HG02571 (cell line): Measurements from ENCODE around the gene CATSPERE.
"Not testable (repeated sequence)": the region's sequence is repeated elsewhere in the genome, so short reads cannot be mapped to it uniquely, and the experiment has no call there.

Experiments
- ATAC-seq: cut with Tn5 transposase; IDR thresholded peaks from one replicate; pipeline ENCODE4 v1.9.1; 2021; ENCODE audit warnings: mild to moderate bottlenecking, moderate library complexity; ENCODE audit not compliant: unreplicated experiment

Gene CATSPERE

DNA sequence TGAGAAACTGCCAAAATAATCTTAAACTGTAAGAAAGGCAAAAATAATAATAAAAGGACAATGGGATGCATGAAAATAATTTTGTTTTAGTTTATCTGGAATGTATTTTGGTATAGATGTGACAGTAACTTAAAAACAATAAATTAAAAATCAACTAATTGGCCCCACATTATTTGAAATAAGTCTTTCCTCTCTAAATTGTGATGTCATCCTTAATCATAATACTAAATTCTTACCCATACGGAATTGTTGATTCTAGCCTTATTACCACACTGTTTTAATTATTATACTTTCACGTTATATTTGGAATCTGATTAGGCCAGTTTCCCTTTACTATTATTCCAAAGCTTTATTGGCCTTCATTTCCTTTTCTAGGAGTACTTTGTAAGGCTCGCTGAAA lies 199.5 kb downstream of the CATSPERE start:
- ATAC-seq = no peak

DNA sequence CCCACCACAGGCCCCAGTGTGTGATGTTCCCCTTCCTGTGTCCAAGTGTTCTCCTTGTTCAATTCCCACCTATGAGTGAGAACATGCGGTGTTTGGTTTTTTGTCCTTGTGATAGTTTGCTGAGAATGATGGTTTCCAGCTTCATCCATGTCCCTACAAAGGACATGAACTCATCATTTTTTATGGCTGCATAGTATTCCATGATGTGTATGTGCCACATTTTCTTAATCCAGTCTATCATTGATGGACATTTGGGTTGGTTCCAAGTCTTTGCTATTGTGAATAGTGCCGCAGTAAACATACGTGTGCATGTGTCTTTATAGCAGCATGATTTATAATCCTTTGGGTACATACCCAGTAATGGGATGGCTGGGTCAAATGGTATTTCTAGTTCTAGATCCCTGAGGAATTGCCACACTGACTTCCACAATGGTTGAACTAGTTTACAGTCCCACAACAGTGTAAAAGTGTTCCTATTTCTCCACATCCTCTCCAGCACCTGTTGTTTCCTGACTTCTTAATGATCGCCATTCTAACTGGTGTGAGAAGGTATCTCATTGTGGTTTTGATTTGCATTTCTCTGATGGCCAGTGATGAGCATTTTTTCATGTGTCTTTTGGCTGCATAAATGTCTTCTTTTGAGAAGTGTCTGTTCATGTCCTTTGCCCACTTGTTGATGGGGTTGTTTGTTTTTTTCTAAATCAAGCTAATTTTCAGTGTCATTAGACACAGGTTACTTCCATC lies 200.7 kb downstream of the CATSPERE start:
- ATAC-seq = not testable (repeated sequence)

DNA sequence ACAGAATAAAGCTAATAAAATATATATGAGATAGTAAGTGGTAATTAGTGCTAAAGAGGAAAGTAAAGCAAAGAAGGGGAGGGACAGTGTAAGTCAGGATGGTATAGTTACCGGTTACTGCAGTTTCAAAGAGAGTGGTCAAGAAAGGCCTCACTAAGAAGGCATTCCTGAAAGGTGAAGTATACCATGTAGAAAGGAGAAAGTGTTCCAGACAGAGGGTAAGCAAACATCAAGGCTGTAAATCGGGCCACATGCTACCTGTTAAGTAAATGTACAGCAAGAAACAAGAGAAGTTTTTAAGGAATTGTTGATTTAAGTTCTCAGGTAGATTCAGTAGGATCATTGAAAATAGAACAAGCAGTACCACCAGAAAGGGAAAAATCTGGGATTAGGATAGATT lies 201.5 kb downstream of the CATSPERE start:
- no peak for ATAC-seq

DNA sequence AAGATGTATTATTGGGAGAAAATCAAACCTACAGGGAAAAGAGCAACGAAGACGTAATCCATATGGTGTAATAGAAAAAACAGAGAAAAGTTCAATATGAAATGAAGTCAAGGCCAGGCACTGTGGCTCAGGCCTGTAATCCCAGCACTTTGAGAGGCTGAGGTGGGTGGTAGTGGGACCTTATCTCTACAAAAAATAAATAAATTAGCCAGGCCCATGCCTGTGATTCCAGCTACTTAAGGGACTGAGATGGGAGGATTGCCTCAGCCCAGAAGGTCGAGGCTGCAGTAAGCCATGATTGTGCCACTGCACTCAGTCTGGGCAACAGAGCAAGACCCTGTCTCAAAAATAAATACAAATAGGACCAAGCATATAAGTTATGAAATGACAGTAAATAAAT lies 203.3 kb downstream of the CATSPERE start:
- ATAC-seq = no peak

DNA sequence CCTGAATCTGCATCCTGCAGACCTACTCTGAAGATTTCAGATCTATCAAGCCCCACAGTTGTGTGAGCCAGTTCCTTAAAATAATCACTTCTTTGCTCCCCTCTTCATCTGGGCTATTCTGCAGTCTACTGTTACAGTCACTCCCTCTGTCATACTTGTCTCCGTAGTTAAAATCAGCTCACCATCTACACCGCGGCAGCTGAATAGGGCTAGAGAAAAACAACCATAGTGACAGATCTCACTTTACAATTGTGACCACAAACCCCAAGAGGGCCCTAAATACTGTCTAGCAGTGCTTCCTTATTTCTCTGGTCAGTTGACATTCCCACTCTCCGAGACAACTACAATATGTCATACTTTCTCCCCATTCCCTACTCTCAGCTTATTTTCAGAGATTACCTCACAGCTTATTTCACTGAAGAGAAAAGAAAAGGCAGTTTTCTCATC lies 204.7 kb downstream of the CATSPERE start:
- no peak for ATAC-seq

DNA sequence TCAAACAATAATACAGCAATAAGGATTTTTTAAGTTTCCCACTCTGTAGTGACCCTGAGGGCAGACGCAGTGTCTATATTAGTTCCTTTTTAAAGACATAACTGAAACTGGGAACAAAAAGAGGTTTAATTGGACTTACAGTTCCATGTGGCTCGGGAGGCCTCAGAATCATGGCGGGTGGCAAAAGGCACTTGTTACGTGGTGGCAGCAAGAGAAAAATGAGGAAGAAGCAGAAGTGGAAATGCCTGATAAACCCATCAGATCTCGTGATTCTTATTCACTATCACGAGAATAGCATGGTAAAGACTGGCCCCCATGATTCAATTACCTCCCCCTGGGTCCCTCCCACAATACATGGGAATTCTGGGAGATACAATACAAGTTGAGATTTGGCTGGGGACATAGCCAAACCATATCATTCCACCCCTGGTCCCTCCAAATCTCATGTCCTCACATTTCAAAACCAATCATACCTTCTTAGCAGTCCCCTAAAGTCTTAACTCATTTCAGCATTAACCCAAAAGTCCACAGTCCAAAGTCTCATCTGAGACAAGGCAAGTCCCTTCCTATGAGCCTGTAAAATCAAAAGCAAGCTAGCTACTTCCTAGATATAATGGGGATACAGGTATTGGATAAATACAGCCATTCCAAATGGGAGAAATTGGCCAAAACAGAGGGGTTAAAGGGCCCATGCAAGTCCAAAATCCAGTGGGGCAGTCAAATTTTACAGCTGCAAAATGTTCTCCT lies 205.8 kb downstream of the CATSPERE start:
- ATAC-seq = not testable (repeated sequence)

DNA sequence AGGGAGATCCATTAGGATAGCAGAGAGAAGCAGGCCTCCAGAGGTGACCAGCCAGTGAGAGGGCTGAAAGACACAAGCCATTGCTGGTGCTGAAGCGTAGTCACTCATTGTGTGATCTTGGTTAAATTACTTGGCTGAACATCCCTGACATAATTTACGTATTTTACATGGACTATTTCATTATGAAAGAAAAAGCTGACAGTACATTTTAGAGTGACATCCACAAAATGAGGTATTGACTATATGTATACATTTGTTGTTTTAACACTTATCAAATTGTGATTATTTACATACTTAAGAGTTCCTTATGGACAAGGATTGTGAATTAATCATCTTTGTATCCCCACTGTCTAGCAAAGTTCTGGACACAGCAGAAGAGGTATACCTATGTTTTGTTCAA lies 206.7 kb downstream of the CATSPERE start:
- no peak for ATAC-seq

DNA sequence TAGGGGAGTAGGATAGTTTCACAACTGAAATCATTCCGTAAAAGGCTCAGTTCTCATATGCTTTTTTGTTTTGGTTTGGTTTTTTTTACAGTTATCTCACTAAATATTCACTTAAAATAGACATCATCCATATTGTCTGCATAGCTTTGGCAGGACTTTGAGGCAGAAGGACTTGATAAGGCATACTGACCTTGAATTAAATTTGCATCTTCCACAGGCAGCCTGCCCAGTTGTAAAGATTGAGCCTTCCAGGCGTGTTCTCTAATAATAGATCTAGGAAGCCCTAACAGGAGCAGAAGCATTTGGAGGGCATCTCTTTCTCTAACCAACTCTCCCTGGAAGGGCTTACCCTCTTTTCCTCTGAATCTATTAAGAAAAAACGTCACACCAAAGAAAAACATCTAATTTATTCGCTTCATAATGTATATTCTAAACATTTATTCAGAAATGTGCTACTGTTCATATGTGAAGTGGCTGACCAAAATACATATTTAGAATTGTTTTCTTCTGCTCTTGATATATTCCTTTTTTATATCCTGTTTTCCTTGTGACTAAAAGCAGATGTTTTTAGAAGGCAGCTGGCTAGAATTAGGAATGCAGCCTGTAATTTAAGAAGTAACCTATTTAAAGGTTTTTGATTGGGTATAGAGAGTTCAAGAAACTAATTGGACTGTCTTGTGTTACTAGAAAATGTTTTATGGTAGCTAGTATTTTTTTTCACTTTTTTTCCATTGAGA lies 212.0 kb downstream of the CATSPERE start:
- ATAC-seq = no peak

DNA sequence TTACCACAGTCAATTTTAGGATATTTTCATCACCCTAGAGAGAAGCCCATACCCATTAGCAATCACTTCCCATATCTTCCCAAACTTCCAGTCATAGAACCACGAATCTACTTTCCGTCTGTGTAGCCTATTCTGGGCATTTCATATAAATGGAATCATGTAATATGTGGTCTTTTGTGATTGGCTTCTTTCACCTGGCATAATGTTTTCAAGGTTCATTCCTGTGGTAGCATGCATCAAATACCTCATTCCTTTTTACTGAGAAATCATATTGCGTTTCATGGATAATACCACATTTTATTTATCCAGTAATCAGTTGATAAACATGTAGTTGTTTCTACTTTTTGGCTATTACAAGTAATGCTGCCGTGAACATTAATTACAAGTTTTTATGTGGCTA lies 213.4 kb downstream of the CATSPERE start:
- no peak for ATAC-seq

DNA sequence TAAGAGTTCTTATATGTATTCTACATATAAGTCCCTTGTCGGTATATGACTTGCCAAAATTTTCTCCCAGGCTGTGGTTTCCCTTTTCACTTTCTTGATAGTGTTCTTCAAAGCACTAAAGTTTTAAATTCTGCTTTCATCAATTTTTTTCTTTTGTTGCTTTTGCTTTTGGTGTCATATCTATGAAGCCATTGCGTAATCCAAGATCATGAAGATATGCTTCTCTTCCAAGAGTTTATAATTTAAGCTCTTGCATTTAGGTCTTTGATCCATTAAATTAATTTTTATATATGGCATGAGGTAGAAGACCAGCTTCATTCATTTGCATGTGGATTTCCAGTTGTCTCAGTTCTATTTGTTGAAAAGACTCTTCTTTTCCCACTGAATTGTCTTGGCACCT lies 214.1 kb downstream of the CATSPERE start:
- ATAC-seq = no peak

DNA sequence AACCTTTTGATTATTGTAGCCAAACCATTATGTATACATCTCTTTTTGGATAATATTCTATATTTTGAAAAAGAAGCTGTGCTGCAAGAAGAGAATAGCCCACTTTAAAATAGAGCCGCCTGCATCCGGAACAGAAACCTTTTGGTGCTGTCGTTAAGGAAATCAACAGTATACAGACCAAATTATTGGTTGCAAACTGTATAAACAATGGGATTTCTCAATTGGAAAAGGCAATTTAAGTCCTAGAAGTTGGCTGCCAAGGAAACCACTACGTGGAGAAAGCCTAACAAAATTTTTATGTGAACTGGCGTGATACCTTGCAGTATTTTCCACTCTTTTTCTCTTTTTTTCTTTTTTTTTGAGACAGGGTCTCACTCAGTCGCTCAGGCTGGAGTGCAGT lies 217.6 kb downstream of the CATSPERE start:
- no peak for ATAC-seq

DNA sequence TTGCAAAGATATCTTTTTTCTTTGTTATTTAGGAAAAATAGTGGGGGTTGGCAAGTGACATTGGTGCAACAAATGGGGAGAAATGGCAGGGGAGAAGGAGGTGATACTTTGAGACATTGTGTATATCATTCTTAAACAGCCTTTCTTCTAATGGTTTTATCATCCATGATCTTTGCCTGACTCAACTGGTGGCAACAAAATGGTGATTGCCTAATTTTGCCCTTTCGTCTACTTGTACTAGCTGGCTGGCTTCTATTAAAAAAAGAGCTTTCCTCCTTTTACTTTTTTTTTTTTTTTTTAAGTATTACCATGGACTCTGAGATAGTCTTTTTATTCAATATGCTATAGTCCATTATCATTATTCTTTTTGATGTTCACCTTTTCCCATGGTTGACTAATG lies 219.6 kb downstream of the CATSPERE start:
- ATAC-seq = no peak

DNA sequence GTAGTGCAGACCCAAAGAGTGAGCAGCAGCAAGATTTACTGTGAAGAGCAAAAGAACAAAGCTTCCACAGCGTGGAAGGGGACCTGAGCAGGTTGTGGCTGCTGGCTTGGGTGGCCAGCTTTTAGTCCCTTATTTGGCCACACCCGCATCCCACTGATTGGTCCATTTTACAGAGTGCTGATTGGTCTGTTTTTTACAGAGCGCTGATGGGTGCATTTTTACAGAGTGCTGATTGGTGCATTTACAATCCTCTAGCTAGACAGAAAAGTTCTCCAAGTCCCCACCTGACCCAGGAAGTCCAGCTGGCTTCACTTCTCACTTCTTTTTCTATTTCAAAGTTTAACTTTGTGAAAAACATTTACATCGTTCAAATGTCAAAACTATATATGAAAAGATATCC lies 221.0 kb downstream of the CATSPERE start:
- not testable (repeated sequence) for ATAC-seq
